ENCODE measurements around the gene TRIM40.

TRIM40 gene

DNA sequence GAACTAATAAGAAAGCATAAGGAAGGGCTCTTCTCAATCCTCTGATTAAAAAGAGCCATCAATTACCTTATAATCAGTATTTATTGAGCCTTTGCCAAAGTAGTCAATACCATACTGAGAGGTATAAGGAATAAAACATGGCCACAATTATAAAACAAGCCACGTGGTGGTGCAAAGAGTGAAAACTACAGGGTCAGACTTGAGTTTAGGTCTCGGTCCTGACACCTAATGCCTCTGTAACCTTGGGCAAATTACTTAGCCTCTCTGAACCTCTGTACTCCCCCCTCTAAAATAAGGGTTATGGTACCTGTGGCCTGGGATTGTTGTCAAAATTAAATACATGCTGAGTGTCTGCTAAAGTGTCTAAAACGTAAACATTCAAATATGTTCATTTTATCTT, 13.3 kb downstream of the TRIM40 start:
- no peak for DNase-seq (ENCODE audit: low read depth)

- DNase-seq (ENCODE audit: low read depth), result no peak
Observed at GRCh38 chr6:30149858-30150550, 14.1 kb downstream of the TRIM40 start.

DNA sequence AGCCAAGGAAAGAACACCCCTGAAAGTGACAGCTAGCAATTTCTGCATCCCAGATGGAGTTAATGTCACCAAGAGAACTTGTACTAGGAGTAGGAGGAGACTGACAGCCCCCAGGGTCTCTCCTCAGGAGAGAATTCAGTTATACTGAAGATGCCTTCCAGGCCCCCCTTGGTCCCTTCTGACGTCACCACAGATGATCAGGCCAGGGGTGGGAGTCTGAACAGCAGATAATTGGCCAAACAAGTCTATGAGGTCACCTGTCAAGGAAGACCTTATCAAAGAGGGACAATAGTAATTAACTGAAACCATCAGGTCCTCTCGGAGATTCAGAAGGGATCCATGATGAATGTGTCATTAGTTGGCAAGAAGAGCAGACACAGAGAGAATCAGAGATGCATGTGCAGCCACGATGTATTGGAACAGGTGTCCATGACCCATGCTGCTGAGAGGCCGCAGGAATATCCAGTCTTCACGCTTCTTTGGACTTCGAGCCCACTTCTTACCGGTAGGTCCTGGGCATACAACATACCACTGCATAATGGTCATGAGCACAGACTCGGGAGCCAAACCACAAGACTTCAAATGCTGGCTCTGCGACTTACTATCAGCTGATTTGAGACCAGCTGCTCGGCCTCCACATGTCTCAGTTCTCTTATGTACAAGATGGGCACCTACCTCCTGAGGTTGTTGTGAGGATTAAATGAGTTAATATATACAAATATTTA, 14.9 kb downstream of the TRIM40 start:
- DNase-seq (ENCODE audit: low read depth), result no peak

DNA sequence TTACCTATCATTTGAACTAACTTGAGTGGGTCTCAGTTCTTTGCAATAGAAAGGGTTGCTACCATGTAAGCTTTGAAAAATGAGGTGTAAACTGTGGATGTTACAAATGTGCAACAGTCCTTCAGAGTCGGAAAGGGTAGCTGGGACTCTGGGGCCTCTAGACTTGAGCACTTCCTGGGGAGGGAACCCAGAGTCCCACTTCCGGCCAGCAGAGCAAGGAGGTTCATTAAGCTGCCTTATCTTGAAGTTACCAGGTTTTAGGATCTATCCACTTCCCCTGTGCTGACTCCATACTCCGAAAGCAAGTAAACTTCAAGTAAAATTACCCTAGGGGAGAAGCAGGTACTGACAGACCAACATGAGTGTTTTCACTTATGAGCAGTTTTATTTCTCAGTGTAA, 15.6 kb downstream of the TRIM40 start:
- no peak for DNase-seq (ENCODE audit: low read depth)

DNA sequence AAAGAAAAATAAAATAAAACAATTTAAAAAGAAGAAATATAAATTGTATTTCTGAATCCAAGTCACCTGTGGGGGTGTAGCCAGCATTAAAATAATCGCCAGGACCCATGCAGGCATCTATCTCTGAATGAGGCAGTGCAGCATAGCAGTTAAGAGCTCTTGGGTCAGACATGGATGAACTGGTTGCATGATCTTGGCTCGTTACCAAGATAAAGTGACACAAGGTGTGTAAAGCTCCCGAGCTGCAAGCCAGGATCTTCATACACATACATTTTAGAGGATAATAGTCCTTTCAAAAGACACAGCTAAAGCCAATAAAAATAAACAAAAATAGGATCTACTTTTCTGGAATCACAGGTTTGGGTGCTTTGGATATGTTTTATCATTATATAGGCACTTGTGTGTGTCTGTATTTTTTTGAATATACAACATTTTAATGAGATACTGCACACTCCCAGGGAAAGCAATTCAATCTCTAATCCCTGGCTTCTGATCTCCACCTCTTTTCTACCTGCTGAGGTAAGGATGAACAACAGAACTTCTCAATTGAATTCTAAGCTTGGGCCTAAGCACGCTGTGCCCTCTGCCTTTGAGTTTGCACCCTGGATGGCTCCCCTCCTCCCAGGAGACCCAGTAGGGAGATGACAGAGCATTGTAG, 16.2 kb downstream of the TRIM40 start:
- no peak for DNase-seq (ENCODE audit: low read depth)

DNA sequence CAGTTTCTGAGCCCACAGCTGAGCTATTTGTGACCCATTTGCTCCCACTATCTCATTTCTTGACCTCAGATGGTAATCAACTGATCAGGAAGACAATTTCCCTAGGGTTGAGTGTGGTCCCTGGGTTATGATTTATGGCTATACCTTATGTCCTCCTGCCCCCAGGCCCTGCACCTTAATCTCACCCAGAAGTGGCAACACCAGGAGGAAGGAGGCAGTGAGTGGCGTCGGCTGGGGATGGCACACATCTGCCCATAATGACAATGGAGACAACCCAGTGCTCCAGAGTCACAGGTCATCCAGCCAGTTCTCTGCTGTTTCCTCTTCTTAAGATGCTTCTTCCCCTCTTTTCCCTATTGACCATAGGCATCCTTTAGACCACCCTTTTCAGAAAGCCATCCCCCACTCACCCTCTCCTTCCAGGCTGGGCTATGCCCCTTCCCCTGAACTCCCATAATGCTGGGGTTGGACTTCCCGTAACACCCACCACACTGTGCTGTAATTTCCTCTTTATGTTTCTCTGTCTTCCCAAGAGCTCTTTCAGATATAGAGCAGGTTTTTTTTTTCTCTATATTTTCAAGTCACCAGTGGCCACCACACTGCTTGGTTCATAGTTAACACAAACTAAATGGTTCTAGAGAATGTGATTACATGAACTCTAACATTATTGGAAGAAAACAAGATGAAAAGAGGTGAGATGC, 17.1 kb downstream of the TRIM40 start:
- no peak for DNase-seq (ENCODE audit: low read depth)

DNA sequence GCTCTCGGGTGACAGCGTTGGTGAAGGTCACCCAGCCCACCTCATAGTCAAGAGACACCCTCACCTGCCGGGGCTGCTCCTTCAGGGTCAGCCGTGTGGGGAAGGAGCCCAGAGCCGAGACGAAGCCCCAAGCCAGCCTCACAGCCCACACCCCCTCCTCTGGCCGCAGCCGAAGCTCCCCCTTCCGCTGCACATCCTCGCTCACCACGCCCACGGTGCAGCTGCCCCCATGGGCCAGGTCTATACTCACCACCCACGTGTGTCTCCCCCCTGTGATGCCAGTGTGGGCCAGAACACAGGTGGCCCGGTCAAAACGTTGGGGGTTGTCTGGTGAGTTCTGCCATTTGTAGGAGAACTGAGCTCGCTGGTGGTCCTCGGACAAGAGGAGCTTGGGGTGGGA, 18.1 kb downstream of the TRIM40 start:
- no peak for DNase-seq (ENCODE audit: low read depth)

DNA sequence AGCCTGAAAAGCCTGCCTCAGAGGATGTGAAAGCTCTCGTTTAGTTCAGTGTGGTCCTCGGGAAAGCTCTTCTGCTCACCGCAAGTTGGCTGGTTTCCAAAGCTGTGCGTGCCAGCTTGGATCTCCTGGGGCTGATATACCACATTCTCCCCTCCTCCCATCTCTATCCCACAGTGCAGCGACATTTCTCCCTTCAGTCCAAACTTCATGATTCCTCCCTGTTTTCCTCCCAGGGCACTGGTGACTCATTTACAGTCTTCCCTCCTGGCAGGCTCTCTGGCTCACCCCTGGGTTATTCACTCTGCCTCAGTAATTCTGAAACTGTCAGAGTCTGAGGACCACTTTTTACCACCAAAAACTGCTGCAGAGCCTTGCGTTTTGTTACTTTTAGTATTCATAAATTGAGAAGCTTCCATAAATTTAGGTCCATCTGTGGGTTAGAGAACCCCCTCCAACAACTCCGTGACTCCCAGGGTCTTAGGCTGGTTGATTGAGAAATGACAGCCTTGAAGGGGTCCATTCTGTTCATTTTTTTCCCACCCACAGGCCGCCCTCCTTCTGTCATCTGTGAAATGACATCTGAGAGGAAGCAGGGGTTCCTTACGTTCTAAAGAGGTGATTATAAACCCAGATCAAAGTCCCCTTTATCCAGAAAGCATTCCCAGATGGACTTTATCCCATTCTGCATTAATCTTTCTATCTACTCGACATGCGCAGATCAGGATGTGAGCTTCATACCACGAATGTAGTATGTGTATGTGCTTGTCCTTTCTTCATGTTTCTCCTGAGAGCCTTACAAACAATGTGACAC, 19.0 kb downstream of the TRIM40 start:
- DNase-seq (ENCODE audit: low read depth), result no peak

- DNase-seq (ENCODE audit: low read depth), result no peak
Observed at GRCh38 chr6:30155520-30156261, 19.8 kb downstream of the TRIM40 start.

DNA sequence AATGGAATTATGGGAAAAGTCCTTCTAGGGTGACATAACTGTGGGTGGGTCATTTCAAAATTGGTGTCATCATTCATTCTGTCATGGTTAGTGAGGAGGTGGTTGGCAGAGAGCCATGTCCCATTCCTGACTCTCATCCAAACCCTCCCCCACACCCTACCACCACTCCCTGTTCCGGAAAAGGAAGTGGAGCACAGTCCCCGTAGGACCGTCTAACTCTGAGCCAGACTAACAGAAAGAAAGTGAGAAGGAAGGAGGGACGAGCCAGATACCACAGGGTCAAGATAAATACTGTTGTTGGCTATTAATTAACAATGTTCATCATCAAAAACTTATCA, 20.3 kb downstream of the TRIM40 start:
- DNase-seq (ENCODE audit: low read depth), result no peak

DNA sequence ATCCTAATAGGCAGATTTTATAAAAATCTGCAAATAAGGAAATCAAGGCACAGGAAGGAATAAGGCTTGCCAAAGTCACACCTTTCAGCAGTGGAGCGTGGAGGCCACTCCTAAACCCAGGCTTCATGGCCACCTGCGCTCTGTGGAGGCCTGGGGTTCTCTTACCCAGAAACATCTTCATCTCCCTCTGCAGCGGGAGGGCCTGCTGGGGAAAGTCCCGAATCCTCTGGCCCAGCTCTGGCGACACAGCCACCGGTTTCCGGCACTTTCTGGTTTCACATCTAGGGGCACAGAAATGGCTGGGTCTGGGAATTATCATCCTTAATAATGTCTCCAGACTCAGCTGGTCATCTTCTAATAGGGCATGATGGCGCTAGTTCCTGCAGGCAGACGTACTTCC, 20.8 kb downstream of the TRIM40 start:
- DNase-seq (ENCODE audit: low read depth), result no peak

DNA sequence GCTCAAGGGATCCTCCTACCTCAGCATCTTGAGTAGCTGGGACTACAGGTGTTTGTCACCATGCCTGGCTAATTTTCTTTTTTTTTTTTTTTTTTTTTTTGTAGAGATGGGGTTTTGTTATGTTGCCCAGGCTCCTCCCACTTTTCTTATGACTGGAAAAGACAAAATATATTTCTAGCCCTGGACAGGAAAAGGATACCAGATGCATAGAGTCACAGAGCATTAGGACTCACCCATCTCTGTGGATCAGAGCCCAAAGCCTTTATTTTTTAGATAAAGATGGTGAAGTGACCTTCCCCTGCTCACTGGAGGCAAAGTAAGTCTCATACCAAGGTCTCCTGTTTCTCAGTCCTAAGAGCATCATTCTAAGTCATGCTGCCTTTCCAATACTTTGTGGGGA, 21.6 kb downstream of the TRIM40 start:
- DNase-seq (ENCODE audit: low read depth), result no peak

GRCh38 chr6:30157999-30158398, 22.1 kb downstream of the TRIM40 start:
- DNase-seq (ENCODE audit: low read depth), result no peak

DNA sequence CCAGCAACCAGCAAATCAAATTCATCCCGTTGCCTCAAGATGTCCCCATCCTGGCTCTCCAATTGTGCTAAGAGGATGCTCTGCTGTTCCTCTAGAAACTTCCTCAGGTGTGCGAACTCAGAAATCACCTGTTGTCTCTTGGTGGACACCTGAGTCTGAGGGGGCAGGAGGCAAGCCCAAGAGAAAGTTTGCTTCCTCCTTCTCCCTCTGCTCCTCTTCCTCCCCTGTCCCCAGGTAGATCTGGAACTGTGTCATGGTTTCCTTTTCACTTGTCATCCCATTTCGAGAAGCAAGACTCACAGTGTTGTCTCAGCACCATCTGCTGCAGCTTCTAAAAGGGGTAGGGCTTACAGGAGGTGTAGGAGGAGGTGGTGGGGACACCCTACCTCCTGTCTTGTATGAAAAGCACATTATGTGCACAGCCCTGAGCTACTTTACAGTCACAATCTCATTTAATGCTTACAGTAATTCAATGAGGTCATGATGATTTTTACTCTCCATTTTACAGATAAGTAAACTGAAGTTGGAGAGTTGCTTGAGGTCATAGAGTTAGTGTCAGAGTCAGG, 22.6 kb downstream of the TRIM40 start:
- DNase-seq (ENCODE audit: low read depth), result no peak

DNA sequence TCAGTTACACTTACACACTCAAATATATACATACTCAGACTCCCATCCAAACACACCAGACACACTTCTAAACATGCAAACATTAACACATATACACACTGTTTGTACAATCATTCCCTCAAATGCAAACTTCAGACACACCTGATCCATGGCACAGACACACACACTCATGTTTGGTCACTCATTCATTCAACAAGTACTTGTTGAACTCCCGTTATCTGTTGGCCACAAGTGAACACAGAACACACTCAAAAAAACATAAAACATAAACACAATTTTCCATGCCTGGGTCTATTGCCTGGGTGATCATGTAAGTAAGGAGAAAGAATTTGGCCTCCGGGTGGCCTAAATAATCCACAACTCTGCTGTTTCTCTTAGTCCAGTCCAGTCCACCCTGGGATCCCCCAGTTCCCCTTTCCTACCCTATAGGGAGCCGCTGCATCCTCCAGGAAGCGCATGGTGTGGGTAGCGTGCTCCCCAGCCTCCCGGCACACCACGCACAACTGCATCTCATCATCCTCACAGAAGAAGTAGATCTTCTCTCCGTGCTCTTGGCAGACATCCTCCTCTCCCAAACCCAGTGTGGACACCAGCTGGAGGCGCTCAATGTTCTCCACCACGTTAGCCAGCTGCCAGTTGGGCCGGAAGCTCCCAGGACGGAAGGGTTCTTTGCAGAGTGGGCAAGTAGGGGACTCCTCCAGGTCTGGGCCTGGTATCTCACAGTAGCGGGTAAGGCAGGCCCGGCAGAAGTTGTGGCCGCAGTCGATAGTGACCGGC, 24.3 kb downstream of the TRIM40 start:
- DNase-seq (ENCODE audit: low read depth), result no peak

GRCh38 chr6:30160785-30161531, 25.0 kb downstream of the TRIM40 start, which contains the start of gene TRIM10:
TSS of gene TRIM10 (minus strand) at chr6:30161211. CDS start at chr6:30160858, 353 bp downstream.
- DNase-seq (ENCODE audit: low read depth), result no peak

GRCh38 chr6:30162265-30163089, 26.5 kb downstream of the TRIM40 start:
- DNase-seq (ENCODE audit: low read depth), result no peak

Measured in stimulated activated CD8-positive, alpha-beta memory T cell treated with anti-CD3 and anti-CD28 coated beads, Interleukin-12 subunit alpha, Interleukin-12 subunit beta, amount 100 ng/mL, for 4 hours (primary cell).